Stomach (tissue), 9 donors: ENCODE data around the gene SH3RF3. TPM values are rescaled to one million over a fixed set of nuclear protein-coding genes. Genes with fewer than 3 reads are reported as not detected.

ENCODE experiments used
- DNase-seq, 2 donors: peaks; one replicate each; pipeline versions ENCODE4 v3.0.0 to v3.0.0-alpha.2; 2013 to 2019
- H3K27ac ChIP-seq, 5 donors: fragments of 200-600 bp in 4 of 5; sonication (generic) in 4 of 5; one replicate each; pipeline ENCODE4 v1.5.1; 2013 to 2019; ENCODE audit warnings: mild to moderate bottlenecking in 1 of 5, moderate library complexity in 1 of 5
- H3K27me3 ChIP-seq, 3 donors: fragments of 200-600 bp; sonication (generic); one replicate each; pipeline ENCODE4 v1.5.1; 2017 to 2019; ENCODE audit warnings: mixed run types in 1 of 3
- H3K36me3 ChIP-seq, 4 donors: fragments of 200-600 bp; sonication (generic); 1 replicate in 3 of 4; 2 replicates in 1 of 4; pipeline ENCODE4 v1.5.1; 2016 to 2019
- H3K4me1 ChIP-seq, 4 donors: fragments of 200-600 bp; sonication (generic); one replicate each; pipeline ENCODE4 v1.5.1; 2016 to 2019
- H3K4me3 ChIP-seq, 4 donors: fragments of 200-600 bp; sonication (generic) in 3 of 4; one replicate each; pipeline ENCODE4 v1.5.1; 2016 to 2019; ENCODE audit warnings: mild to moderate bottlenecking in 1 of 4
- H3K9me3 ChIP-seq, 4 donors: fragments of 200-600 bp; sonication (generic); one replicate each; pipeline ENCODE4 v1.5.1; 2016 to 2019
- CTCF ChIP-seq, 7 experiments: fragments of 450-650 bp in 4 of 7; fragments of 200-600 bp in 3 of 7; sonication (generic) in 3 of 7; IDR thresholded peaks; one replicate each; pipeline ENCODE4 v1.5.1; 2016 to 2019; ENCODE audit warnings: antibody characterized with exemption in 7 of 7, control low read depth in 2 of 7, mild to moderate bottlenecking in 1 of 7
- EP300 ChIP-seq: sonication (generic); formaldehyde crosslinking; IDR thresholded peaks from one replicate; pipeline ENCODE4 v1.6.1; 2017; ENCODE audit warnings: antibody characterized with exemption
- POLR2A ChIP-seq, 4 donors: fragments of 450-650 bp; IDR thresholded peaks; one replicate each; pipeline ENCODE4 v1.6.1; 2016; ENCODE audit warnings: antibody characterized with exemption in 4 of 4, control low read depth in 2 of 4, mild to moderate bottlenecking in 1 of 4, moderate library complexity in 1 of 4
- POLR2AphosphoS5 ChIP-seq, 3 donors: sonication (generic); formaldehyde crosslinking; IDR thresholded peaks; one replicate each; pipeline ENCODE4 v1.6.1; 2016; ENCODE audit warnings: antibody characterized with exemption in 3 of 3
- WGBS, 5 donors: extraction: QIAGEN DNeasy Blood & Tissue Kit in 3 of 5; methylation state at CpG; one replicate each; pipeline versions ENCODE4 v1.1.5 to v1.1.7; 2013 to 2018; 5-methylcytosine and 5-hydroxymethylcytosine counted together
- intact Hi-C: fragments of 100-400 bp; cut with DNase I; formaldehyde crosslinking; loops from one replicate; pipeline ENCODE4 v1.15.1; 2023; ENCODE audit warnings: low total_unique reads
- polyA plus RNA-seq, 3 donors: library from polyadenylated mRNA; stranded (reverse); fragments of 200-250 nt; gene quantifications; one replicate each; pipeline ENCODE4 v1.2.3, GENCODE V29; 2013
- total RNA-seq, 5 donors: library from RNA; depleted of rRNA; stranded (reverse); fragments of >200 nt; gene quantifications; one replicate each; pipeline versions ENCODE4 v1.1.0 to v1.2.3, GENCODE V29; 2014 to 2016
- donor health status: healthy with polysubstance abuse.
- donor health status: Bipolar disorder and iron deficiency.
- donor health status: healthy.

SH3RF3 gene
- total and polyA plus RNA-seq, 8 donors, result 0.87 to 11.1 (median 4.4) TPM

DNA sequence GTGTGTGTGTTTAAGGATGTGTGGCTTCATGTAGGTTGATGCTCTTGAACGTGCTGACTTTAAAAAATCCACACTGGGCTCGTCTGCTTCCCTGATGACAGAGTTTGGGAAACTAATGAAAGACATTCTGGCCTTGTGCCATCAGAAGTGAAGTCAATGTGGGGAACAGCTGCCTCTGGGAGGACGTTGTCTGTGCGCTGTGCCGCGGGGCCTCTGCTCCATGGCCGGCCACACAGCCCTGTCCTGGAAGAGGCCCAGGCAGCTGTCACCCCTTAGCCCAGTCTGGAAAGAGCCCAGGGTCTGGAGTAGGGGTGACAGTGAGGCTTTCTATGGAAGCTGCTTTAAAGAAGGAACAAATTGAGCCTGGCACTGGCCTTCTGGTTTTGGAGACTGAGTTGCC, 155.8 kb downstream of the SH3RF3 start:
- Histone ChIP-seq H3K27ac (no peak overlapping the region), H3K9me3 (no peaks in the 10 kb centered on the region), H3K4me3 (no peak overlapping the region), H3K36me3 (no peaks in the 10 kb centered on the region), H3K4me1 (peaks cover 6 to 23% (median 12%) of the 10 kb centered on the region in 4 donors), H3K27me3 (no peaks in the 10 kb centered on the region)
- peak in 1 of 3 donors; percentile 14 for TF ChIP-seq POLR2AphosphoS5 (IDR thresholded peaks at IDR 0.05)
- no peak for TF ChIP-seq EP300
- TF ChIP-seq CTCF (IDR thresholded peaks at IDR 0.05), result no peak
- no peak for TF ChIP-seq POLR2A (IDR thresholded peaks at IDR 0.05)
- WGBS, 5 donors, result 42 to 63% (median 44%) methylated on average over 7 of the region's 7 CpGs
- intact Hi-C loops, result no loop called here
- DNase-seq, result peak in 1 of 2 donors; percentile 82

DNA sequence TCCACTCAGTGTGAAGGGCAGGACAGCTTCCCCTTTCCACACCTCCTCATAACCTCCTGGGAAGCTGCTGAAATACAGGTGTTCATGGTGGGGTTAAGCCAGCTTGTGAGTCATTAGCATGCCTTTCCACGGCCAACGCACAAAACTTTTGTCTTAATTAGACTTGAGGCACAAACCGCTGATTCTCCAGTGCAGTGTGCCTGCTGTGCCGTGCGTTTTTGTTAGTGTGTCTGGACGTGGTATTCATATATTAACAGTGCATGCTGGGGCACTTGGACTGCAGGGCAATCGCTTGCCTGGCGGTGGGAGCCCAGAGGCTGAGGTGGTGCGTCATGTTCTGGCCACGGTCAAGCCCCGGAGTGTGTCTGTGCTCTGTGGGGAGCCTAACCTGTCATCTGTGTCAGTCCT, 156.2 kb downstream of the SH3RF3 start:
- H3K27ac ChIP-seq, result no peak overlapping the region
- peaks cover 6 to 19% (median 12%) of the 10 kb centered on the region in 4 donors for H3K4me1 ChIP-seq
- H3K4me3 ChIP-seq, result no peak overlapping the region
- H3K9me3 ChIP-seq, result no peaks in the 10 kb centered on the region
- no peaks in the 10 kb centered on the region for H3K27me3 ChIP-seq
- no peak for DNase-seq
- 68 to 88% (median 75%) methylated on average over 10 to 11 of the region's 11 CpGs for WGBS, 5 donors
- intact Hi-C loops, result no loop called here
- H3K36me3 ChIP-seq, result no peaks in the 10 kb centered on the region
- TF ChIP-seq POLR2A (IDR thresholded peaks at IDR 0.05), result no peak
- TF ChIP-seq EP300, result no peak
- TF ChIP-seq CTCF (IDR thresholded peaks at IDR 0.05), result no peak

DNA sequence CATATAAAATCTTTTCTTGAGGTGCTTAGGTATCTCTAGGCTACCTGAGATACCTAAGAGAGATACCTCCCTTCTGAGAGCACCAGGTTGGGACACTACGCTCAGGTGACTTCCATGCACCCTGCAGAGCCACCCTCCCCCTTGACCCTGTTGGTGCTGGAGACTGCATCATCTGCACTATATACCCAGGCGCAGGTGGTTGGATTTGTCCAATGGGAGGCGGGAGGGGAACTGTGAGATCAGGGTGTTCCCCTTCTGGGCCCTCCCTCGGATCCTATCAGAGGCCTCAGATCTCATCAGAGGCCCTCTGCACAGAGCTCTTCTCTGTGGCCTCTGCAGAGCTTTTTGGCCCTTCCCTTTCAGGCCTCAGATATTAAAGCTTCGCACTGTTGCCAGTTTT, 158.4 kb downstream of the SH3RF3 start:
- intact Hi-C loops, result no loop called here
- peaks cover 6 to 26% (median 15%) of the 10 kb centered on the region in 4 donors for H3K4me1 ChIP-seq
- no peak for DNase-seq
- H3K9me3 ChIP-seq, result no peaks in the 10 kb centered on the region
- TF ChIP-seq POLR2A (IDR thresholded peaks at IDR 0.05) (no peak), CTCF (IDR thresholded peaks at IDR 0.05) (no peak), EP300 (no peak), POLR2AphosphoS5 (IDR thresholded peaks at IDR 0.05) (no peak)
- H3K27ac ChIP-seq, result no peak overlapping the region
- no peak overlapping the region for H3K4me3 ChIP-seq
- H3K36me3 ChIP-seq, result no peaks in the 10 kb centered on the region
- 90 to 95% (median 93%) methylated on average over 5 of the region's 5 CpGs for WGBS, 5 donors
- no peaks in the 10 kb centered on the region for H3K27me3 ChIP-seq

GRCh38 chr2:109287838-109288237, 158.8 kb downstream of the SH3RF3 start:
- Histone ChIP-seq H3K9me3 (no peaks in the 10 kb centered on the region), H3K4me3 (no peak overlapping the region), H3K4me1 (peaks cover 6 to 26% (median 15%) of the 10 kb centered on the region in 4 donors), H3K27me3 (no peaks in the 10 kb centered on the region), H3K36me3 (no peaks in the 10 kb centered on the region), H3K27ac (no peak overlapping the region)
- TF ChIP-seq EP300, result no peak
- TF ChIP-seq POLR2A (IDR thresholded peaks at IDR 0.05), result no peak
- DNase-seq, result no peak
- 92 to 95% (median 95%) methylated on average over 2 of the region's 2 CpGs for WGBS, 5 donors
- intact Hi-C loops, result no loop called here

DNA sequence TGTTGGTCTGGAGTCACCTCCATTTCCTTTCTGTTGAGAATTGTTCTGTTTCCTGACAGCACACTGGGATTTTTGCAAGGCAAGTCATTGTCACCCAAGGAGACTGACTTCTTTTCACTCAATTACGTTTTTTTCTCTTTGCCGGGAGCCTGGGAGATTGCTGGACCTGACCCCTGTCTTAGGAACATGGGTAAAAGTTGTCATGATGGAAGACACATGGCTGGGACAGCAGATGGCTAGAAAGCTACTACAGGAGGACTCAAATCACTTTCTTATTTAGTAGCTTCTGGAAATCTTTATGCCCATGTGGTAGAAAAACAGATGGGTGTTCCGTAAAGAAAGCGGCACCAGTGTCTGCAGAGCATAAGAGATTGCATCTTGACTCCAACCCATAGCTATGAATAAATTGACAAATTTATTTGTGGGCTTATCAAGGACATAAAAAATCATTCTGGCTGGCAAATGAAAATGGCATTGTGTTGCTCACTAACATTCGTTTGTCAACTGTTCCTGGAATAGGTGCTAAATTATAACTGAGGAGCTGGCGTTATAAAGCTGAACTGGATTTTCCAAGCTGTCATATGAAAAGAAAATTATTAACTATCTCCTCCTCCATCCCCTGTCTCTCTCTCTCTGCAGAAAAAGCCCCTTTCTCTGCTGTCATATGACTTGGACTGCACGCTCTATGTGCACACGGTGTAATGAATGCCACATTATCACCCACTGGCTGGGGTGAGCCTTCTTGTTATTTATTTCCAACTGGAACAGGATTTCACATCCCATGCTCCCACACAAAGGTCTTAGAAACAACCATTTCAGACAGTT, 159.8 kb downstream of the SH3RF3 start:
- TF ChIP-seq EP300 (no peak), CTCF (IDR thresholded peaks at IDR 0.05) (no peak), POLR2A (IDR thresholded peaks at IDR 0.05) (no peak), POLR2AphosphoS5 (IDR thresholded peaks at IDR 0.05) (no peak)
- Histone ChIP-seq H3K27ac (no peak overlapping the region), H3K9me3 (peaks cover 0 to under 1% (median 0%) of the 10 kb centered on the region in 4 donors), H3K27me3 (no peaks in the 10 kb centered on the region), H3K4me1 (peaks cover 6 to 26% (median 15%) of the 10 kb centered on the region in 4 donors), H3K4me3 (no peak overlapping the region), H3K36me3 (no peaks in the 10 kb centered on the region)
- no peak for DNase-seq
- 81 to 84% (median 82%) methylated on average over 8 of the region's 8 CpGs for WGBS, 5 donors
- intact Hi-C loops, result no loop called here
